ENCODE measurements around the gene ZNF629. TPM values are rescaled to one million over a fixed set of nuclear protein-coding genes. Genes with fewer than 3 reads are reported as not detected.

ZNF629 gene
- total and polyA plus RNA-seq, 12 donors = 7.9 to 27.0 (median 21.9) TPM

GRCh38 chr16:30774367-30775130 lies 12.5 kb downstream of the ZNF629 start:
- peaks cover 0 to 54% of the 10 kb centered on the region in 2 donors for H3K36me3 ChIP-seq (replicated peaks in 1 of 2)
- H3K9me3 ChIP-seq (replicated peaks in 1 of 3) = no peaks in the 10 kb centered on the region
- no peak for TF ChIP-seq POLR2A (IDR thresholded peaks at IDR 0.05)
- no peak for TF ChIP-seq CTCF (IDR thresholded peaks at IDR 0.05)
- H3K4me1 ChIP-seq (replicated peaks in 1 of 2) = peaks cover 4 to 20% of the 10 kb centered on the region in 2 donors
- no peaks in the 10 kb centered on the region for H3K27me3 ChIP-seq
- intact Hi-C loops (cut with DNase I) = no loop called here
- WGBS, 4 donors = 48 to 94% (median 54%) methylated on average over 3 to 8 of the region's 8 CpGs
- peak overlapping the region in 4 of 5 donors; percentile 74 to 93 (median 84) for H3K27ac ChIP-seq
- peak in 1 of 7 donors; percentile 29 for DNase-seq
- peak overlapping the region in 2 of 4 donors; percentile 40 to 70 for H3K4me3 ChIP-seq

- WGBS, 4 donors = 82 to 94% (median 87%) methylated on average over 10 to 14 of the region's 14 CpGs
- no peak for DNase-seq
These were observed 13.2 kb downstream of the ZNF629 start for GRCh38 chr16:30773826-30774225.

GRCh38 chr16:30771726-30772125 lies 15.3 kb downstream of the ZNF629 start:
- TF ChIP-seq CTCF (IDR thresholded peaks at IDR 0.05) (no peak), POLR2A (IDR thresholded peaks at IDR 0.05) (no peak)
- no peak overlapping the region for H3K27ac ChIP-seq
- intact Hi-C loops (cut with DNase I) = no loop called here
- no peaks in the 10 kb centered on the region for H3K27me3 ChIP-seq
- WGBS, 4 donors = 85 to 92% (median 88%) methylated on average over 7 to 14 of the region's 14 CpGs
- peaks cover 0 to 82% of the 10 kb centered on the region in 2 donors for H3K36me3 ChIP-seq (replicated peaks in 1 of 2)
- H3K4me1 ChIP-seq (replicated peaks in 1 of 2) = peaks cover 4 to 18% of the 10 kb centered on the region in 2 donors
- H3K9me3 ChIP-seq (replicated peaks in 1 of 3) = no peaks in the 10 kb centered on the region
- DNase-seq = no peak
- no peak overlapping the region for H3K4me3 ChIP-seq

More at GRCh38 chr16:30773826-30774225, 13.2 kb downstream of the ZNF629 start:
- peaks cover 4 to 20% of the 10 kb centered on the region in 2 donors for H3K4me1 ChIP-seq (replicated peaks in 1 of 2)
- no peak for TF ChIP-seq CTCF (IDR thresholded peaks at IDR 0.05)
- H3K36me3 ChIP-seq (replicated peaks in 1 of 2) = peaks cover 0 to 61% of the 10 kb centered on the region in 2 donors
- H3K4me3 ChIP-seq = no peak overlapping the region
- no peaks in the 10 kb centered on the region for H3K27me3 ChIP-seq
- intact Hi-C loops (cut with DNase I) = no loop called here
- no peak overlapping the region for H3K27ac ChIP-seq
- no peaks in the 10 kb centered on the region for H3K9me3 ChIP-seq (replicated peaks in 1 of 3)

- intact Hi-C loops (cut with DNase I) = no loop called here
- Histone ChIP-seq H3K4me3 (no peak overlapping the region), H3K36me3 (replicated peaks in 1 of 2) (peaks cover 0 to 100% of the 10 kb centered on the region in 2 donors), H3K4me1 (replicated peaks in 1 of 2) (peaks cover 0 to 1% of the 10 kb centered on the region in 2 donors), H3K27me3 (no peaks in the 10 kb centered on the region), H3K27ac (no peak overlapping the region), H3K9me3 (replicated peaks in 1 of 3) (no peaks in the 10 kb centered on the region)
- no peak for DNase-seq
- TF ChIP-seq POLR2A (IDR thresholded peaks at IDR 0.05) (no peak), CTCF (IDR thresholded peaks at IDR 0.05) (no peak)
- WGBS, 4 donors = 91 to 96% (median 95%) methylated on average over 12 to 17 of the region's 17 CpGs
These were observed 17.5 kb downstream of the ZNF629 start for GRCh38 chr16:30769379-30770089.

Data from adrenal gland (tissue), 12 donors.